ENCODE data around the gene ACOT12. TPM values are rescaled to one million over a fixed set of nuclear protein-coding genes. Genes with fewer than 3 reads are reported as not detected.
A peak's percentile ranks its signal among the peaks of the same experiment; 100 is the strongest.

Gene ACOT12
- total RNA-seq, 1 experiment from 2014 or later, result not detected

- in situ Hi-C loops (cut with HindIII; ENCODE audit: low sequenced_read_pairs), result no loop called here
These were observed 8.4 kb upstream of the ACOT12 start for GRCh38 chr5:81402192-81402930.

GRCh38 chr5:81401266-81401665 lies 7.3 kb upstream of the ACOT12 start:
- in situ Hi-C loops (cut with HindIII; ENCODE audit: low sequenced_read_pairs), result no loop called here
- no peak for DNase-seq (ENCODE audit: low spot score)

More at GRCh38 chr5:81402192-81402930, 8.4 kb upstream of the ACOT12 start:
- DNase-seq (ENCODE audit: low spot score), result no peak

- in situ Hi-C loops (cut with HindIII; ENCODE audit: low sequenced_read_pairs), result no loop called here
- no peak for DNase-seq (ENCODE audit: low spot score)
These were observed 6.4 kb upstream of the ACOT12 start for GRCh38 chr5:81400375-81400774.

GRCh38 chr5:81398741-81399140 lies 4.8 kb upstream of the ACOT12 start:
- in situ Hi-C loops (cut with HindIII; ENCODE audit: low sequenced_read_pairs), result no loop called here
- DNase-seq (ENCODE audit: low spot score), result no peak

GRCh38 chr5:81397176-81397575 lies 3.2 kb upstream of the ACOT12 start:
- in situ Hi-C loops (cut with HindIII; ENCODE audit: low sequenced_read_pairs), result no loop called here
- peak; percentile 38 for DNase-seq (ENCODE audit: low spot score)

- DNase-seq (ENCODE audit: low spot score), result no peak
- in situ Hi-C loops (cut with HindIII; ENCODE audit: low sequenced_read_pairs), result no loop called here
These were observed 1.3 kb upstream of the ACOT12 start for GRCh38 chr5:81395262-81395661.

GRCh38 chr5:81393430-81393782 lies 528 bp downstream of the ACOT12 start:
- in situ Hi-C loops (cut with HindIII; ENCODE audit: low sequenced_read_pairs), result no loop called here
- DNase-seq (ENCODE audit: low spot score), result no peak

- DNase-seq (ENCODE audit: low spot score), result no peak
- in situ Hi-C loops (cut with HindIII; ENCODE audit: low sequenced_read_pairs), result no loop called here
These were observed 4.9 kb downstream of the ACOT12 start for GRCh38 chr5:81389025-81389424.

- no peak for DNase-seq (ENCODE audit: low spot score)
- in situ Hi-C loops (cut with HindIII; ENCODE audit: low sequenced_read_pairs), result no loop called here
These were observed 5.8 kb downstream of the ACOT12 start for GRCh38 chr5:81388169-81388568.

- DNase-seq (ENCODE audit: low spot score), result no peak
- in situ Hi-C loops (cut with HindIII; ENCODE audit: low sequenced_read_pairs), result no loop called here
These were observed 10.1 kb downstream of the ACOT12 start for GRCh38 chr5:81383867-81384266.

GRCh38 chr5:81371354-81371876 lies 22.5 kb downstream of the ACOT12 start:
- in situ Hi-C loops (cut with HindIII; ENCODE audit: low sequenced_read_pairs), result no loop called here
- no peak for DNase-seq (ENCODE audit: low spot score)

GRCh38 chr5:81370912-81371311 lies 23.0 kb downstream of the ACOT12 start:
- in situ Hi-C loops (cut with HindIII; ENCODE audit: low sequenced_read_pairs), result no loop called here
- no peak for DNase-seq (ENCODE audit: low spot score)

- in situ Hi-C loops (cut with HindIII; ENCODE audit: low sequenced_read_pairs), result no loop called here
- DNase-seq (ENCODE audit: low spot score), result no peak
These were observed 28.4 kb downstream of the ACOT12 start for GRCh38 chr5:81365541-81365940.

GRCh38 chr5:81363093-81363871 lies 30.7 kb downstream of the ACOT12 start:
- no peak for DNase-seq (ENCODE audit: low spot score)
- in situ Hi-C loops (cut with HindIII; ENCODE audit: low sequenced_read_pairs), result no loop called here

- DNase-seq (ENCODE audit: low spot score), result no peak
- in situ Hi-C loops (cut with HindIII; ENCODE audit: low sequenced_read_pairs), result no loop called here
These were observed 32.3 kb downstream of the ACOT12 start for GRCh38 chr5:81361600-81361999.

GRCh38 chr5:81360640-81361039 lies 33.3 kb downstream of the ACOT12 start:
- no peak for DNase-seq (ENCODE audit: low spot score)
- in situ Hi-C loops (cut with HindIII; ENCODE audit: low sequenced_read_pairs), result no loop called here

- in situ Hi-C loops (cut with HindIII; ENCODE audit: low sequenced_read_pairs), result no loop called here
- no peak for DNase-seq (ENCODE audit: low spot score)
These were observed 34.1 kb downstream of the ACOT12 start for GRCh38 chr5:81359881-81360280.

- in situ Hi-C loops (cut with HindIII; ENCODE audit: low sequenced_read_pairs), result no loop called here
- DNase-seq (ENCODE audit: low spot score), result no peak
These were observed 34.8 kb downstream of the ACOT12 start for GRCh38 chr5:81359108-81359507.

- no peak for DNase-seq (ENCODE audit: low spot score)
- in situ Hi-C loops (cut with HindIII; ENCODE audit: low sequenced_read_pairs), result no loop called here
These were observed 38.4 kb downstream of the ACOT12 start for GRCh38 chr5:81355291-81356251.

Data from G401 (cell line).